GM13977 (cell line): Measurements from ENCODE around the gene ISYNA1.

Experiments
- DNase-seq: peaks from one replicate; pipeline ENCODE4 v3.0.0; 2012; ENCODE audit warnings: low spot score
- in situ Hi-C: fragments of 300-500 bp; cut with MboI; formaldehyde crosslinking; loops from one replicate; pipeline ENCODE4 v1.12.0; 2022; ENCODE audit warnings: low sequenced_read_pairs, low pct_unique_long_range_greater_than_20kb, mixed read lengths, inconsistent platforms; ENCODE audit not compliant: unreplicated experiment
- TF ChIP-seq, protein P1 (sequence below): IDR thresholded peaks from 2 replicates; pipeline ENCODE4 v1.5.1; 2012; ENCODE audit warnings: mild to moderate bottlenecking, control low read depth; ENCODE audit not compliant: insufficient read depth; ENCODE audit errors: extremely low read depth, missing control alignments

The ISYNA1 gene

DNA sequence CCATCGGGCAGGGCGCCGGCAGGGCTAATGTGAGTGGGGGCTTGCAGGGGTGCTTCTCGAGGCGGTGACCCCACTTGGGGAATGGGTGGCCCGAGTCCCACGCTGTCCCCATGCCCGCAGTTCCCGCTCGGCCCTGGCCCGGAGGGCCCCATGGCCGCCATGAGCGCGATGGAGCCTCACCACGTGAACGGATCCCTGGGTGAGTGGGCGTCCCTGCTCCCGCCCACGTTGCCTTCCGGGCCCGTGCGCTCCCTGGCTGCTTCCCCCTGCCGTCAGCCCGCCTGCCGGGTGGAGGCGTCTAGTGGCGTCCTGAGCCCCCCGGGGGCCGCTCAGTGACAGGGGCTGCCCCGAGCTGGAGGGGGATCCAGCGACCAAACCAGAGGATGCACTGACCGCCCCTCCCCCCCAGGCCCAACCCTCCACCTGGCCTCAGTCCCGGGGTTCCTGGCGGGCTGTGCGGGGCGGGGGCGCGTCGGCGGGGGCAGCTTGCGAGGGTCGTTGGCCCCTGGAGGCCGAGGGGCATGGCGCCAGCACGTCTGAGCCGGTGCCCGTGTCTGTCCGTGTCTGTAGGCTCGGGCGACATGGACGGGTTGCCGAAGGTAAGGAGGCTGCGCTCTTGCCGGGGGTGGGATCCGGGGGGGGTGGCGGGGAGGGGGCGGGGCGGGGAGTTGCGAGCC, 4.8 kb downstream of the ISYNA1 start:
- peak; percentile 73 for DNase-seq
- in situ Hi-C loops: no loop called here
- TF ChIP-seq, protein P1, sequence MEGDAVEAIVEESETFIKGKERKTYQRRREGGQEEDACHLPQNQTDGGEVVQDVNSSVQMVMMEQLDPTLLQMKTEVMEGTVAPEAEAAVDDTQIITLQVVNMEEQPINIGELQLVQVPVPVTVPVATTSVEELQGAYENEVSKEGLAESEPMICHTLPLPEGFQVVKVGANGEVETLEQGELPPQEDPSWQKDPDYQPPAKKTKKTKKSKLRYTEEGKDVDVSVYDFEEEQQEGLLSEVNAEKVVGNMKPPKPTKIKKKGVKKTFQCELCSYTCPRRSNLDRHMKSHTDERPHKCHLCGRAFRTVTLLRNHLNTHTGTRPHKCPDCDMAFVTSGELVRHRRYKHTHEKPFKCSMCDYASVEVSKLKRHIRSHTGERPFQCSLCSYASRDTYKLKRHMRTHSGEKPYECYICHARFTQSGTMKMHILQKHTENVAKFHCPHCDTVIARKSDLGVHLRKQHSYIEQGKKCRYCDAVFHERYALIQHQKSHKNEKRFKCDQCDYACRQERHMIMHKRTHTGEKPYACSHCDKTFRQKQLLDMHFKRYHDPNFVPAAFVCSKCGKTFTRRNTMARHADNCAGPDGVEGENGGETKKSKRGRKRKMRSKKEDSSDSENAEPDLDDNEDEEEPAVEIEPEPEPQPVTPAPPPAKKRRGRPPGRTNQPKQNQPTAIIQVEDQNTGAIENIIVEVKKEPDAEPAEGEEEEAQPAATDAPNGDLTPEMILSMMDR: no peak

DNA sequence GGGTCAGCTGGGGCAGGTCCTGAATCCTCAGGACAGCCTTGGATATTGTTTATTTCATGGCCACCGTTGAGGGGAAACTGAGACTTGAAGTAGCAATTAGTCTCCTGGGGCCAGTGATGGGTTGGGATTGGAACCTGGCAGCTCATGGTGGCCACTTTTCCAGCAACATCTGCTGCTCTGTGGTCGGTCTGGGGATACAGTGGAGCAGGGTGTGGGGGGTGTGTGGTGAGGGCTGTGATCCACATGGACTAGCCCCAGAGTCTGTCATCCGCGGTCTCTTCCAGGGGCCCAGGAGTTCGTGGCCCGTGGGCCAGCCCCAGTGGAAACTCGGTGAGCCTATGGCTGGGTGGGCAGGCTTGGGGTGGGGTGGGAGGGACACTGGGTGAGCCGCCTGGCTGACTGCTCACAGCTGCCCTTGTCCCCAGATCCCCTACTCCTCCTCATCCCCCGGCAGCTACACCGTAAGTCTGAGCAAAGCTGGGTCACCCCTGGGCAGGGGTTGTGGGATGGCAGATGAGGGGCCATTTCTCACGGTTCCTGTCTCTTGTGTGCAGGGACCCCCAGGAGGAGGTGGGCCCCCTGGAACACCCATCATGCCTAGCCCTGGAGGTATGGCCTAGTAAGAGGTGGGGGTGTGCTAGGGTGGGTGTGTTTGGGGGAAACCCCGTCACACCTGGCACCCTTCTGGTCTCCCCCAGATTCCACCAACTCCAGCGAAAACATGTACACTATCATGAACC, 5.5 kb downstream of the ISYNA1 start:
- DNase-seq: no peak
- TF ChIP-seq, protein P1: no peak
- in situ Hi-C loops: no loop called here

DNA sequence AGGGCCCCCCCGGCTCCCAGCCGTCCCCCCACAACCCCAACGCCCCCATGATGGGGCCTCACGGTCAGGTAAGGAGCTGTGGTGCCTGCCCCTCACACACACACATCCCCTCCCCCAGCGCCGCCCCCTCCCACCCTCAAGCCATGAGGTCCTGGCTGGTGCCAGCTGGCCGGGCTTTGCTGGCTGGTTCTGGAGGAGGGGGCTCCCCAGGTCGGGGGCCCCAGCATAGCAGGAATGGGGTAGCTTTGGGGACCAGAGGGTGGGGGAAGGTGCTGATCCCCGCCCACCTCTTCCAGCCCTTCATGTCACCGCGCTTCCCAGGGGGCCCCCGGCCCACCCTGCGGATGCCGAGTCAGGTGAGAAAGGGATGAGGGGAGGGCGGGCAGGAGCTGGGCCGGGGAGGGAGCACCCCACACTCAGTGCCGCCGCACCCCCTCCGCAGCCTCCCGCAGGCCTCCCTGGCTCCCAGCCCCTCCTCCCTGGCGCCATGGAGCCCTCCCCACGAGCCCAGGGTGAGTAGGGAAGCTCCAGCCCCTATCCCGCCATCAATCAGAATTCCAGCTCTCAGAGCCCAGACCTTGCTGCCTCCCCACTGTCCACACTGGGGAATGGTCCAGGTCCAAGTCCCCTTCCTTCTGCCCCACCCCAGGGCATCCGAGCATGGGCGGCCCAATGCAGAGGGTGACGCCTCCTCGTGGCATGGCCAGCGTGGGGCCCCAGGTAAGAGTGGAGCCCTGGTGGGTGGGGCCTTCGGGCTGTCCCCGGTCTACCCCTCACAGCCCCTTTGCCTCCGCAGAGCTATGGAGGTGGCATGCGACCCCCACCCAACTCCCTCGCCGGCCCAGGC, 6.4 kb downstream of the ISYNA1 start:
- TF ChIP-seq, protein P1: no peak
- in situ Hi-C loops: no loop called here
- no peak for DNase-seq

DNA sequence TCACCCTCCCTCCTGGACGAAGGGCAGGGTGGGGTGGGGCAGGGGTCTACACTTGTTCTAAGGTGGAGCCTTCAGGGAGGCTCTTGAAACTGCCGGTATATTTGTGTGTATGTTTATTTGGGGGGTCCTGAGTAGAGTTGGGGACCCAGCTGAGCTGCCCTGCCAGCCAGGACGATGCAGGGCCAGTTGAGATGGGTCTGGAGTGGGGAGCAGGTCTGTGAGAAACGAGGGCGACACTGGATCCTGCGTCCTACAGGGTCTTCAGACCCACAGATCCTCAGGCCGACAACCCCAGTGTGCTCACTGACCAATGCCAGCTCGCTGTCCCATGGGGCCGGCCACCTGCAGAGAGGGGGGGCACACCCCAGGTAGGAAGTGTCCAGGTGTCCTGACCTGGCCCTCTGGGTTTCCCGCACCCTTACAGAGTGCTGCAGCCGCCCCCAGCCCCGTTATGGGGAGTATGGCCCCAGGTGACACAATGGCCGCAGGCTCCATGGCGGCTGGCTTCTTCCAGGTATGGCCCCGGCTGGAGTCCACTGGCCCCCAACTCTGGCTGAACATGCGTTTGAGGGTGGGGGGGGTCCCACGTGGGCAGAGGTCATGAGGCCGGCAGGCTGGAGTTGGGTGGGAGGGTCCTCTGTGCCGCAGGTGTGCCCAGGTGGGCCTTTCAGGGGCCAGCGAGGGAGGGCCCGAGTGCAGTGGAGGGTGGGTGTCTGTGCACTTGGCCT, 7.4 kb downstream of the ISYNA1 start:
- DNase-seq: no peak
- TF ChIP-seq, protein P1: no peak
- in situ Hi-C loops: no loop called here

DNA sequence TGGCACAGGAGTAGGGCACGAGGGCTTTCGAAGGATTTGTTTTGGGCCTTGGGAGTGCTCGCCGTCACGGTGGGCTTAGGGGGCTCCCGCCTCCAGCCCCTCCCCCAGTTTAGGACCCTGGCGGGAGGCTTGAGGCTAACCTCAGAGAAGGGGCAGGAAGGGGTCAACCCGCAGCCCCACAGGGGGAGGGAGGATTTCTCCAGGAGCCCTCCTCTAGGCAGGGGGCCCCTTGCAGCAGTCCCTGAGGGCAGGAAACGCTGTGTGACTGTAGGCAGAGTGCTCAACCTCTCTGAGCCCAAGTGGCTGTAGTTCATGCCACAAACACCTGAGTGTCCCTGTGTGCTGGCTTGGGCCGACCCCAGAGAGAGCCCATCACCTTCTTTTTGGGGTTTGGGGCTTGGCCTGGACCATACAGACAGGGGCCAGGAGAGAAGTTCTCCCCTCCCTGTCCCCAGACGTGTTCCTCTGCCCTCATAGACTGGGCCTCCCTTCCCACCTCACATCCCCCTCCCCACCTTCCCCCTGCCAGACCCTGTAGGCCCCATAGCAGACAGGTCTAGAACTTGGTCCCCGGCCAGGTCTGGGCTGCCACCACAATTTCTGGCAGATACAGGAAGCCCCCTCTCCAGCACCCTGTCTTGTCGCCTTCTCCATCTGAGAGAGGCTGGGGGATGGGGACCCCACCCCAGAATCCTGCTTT, 8.1 kb downstream of the ISYNA1 start:
- DNase-seq: no peak
- in situ Hi-C loops: no loop called here
- TF ChIP-seq, protein P1: no peak
